ENCODE measurements around the gene DIAPH3.

- TF ChIP-seq CTCF (IDR thresholded peaks at IDR 0.05; ENCODE audit: low read depth, low read length, poor library complexity, severe bottlenecking): no peak
- no peak for TF ChIP-seq EZH2phosphoT487 (IDR thresholded peaks at IDR 0.05; ENCODE audit: borderline replicate concordance, low read length)
Observed at GRCh38 chr13:59924256-59924655, 239.5 kb downstream of the DIAPH3 start.

All from DOHH2 (cell line).